ENCODE data around the gene NOL9.

- TF ChIP-seq ZBTB26 (CRISPR knock-in tag; IDR thresholded peaks at IDR 0.05) (no peak), REST (IDR thresholded peaks at IDR 0.05; ENCODE audit: borderline replicate concordance) (no peak), REST (CRISPR knock-in tag; IDR thresholded peaks at IDR 0.05; ENCODE audit: low read depth) (no peak), MAFF (IDR thresholded peaks at IDR 0.05; ENCODE audit: low read length) (no peak), PTBP1 (IDR thresholded peaks at IDR 0.05; ENCODE audit: low read depth, low read length) (no peak), BRCA1 (IDR thresholded peaks at IDR 0.05) (no peak), BRCA1 (CRISPR knock-in tag; IDR thresholded peaks at IDR 0.05) (no peak), CTCF (IDR thresholded peaks at IDR 0.05 in 2 of 3, conservative IDR thresholded peaks at IDR 0.05 in 1 of 3; ENCODE audit: insufficient read depth in 2 of 3, low read depth in 1 of 3, low read length in 3 of 3) (no peak), MAZ (CRISPR knock-in tag; conservative IDR thresholded peaks at IDR 0.05 in 1 of 2, IDR thresholded peaks at IDR 0.05 in 1 of 2) (no peak), RUNX1 (IDR thresholded peaks at IDR 0.05; ENCODE audit: low read depth) (no peak), JUN (IDR thresholded peaks at IDR 0.05; ENCODE audit: borderline replicate concordance, low read depth, low read length) (no peak), JUN (CRISPR knock-in tag; IDR thresholded peaks at IDR 0.05; ENCODE audit: borderline replicate concordance) (no peak), YY1 (IDR thresholded peaks at IDR 0.05; ENCODE audit: borderline replicate concordance in 1 of 3, control insufficient read depth in 1 of 3, extremely low read depth in 1 of 3, insufficient read depth in 3 of 3, insufficient read length in 1 of 3, insufficient replicate concordance in 2 of 3, low read depth in 1 of 3, low read length in 2 of 3) (no peak), FOXM1 (IDR thresholded peaks at IDR 0.05; ENCODE audit: low read depth) (no peak), FOXM1 (CRISPR knock-in tag; IDR thresholded peaks at IDR 0.05; ENCODE audit: low read depth) (no peak), TOE1 (IDR thresholded peaks at IDR 0.05; ENCODE audit: borderline replicate concordance) (no peak), TOE1 (CRISPR knock-in tag; IDR thresholded peaks at IDR 0.05; ENCODE audit: borderline replicate concordance, low read depth) (no peak)
Observed at GRCh38 chr1:6587261-6588005, 33.1 kb upstream of the NOL9 start.
